Hepatic stellate cell (primary cell): ENCODE results near the gene CAPN10.

Experiments
- DNase-seq: peaks from one replicate; pipeline ENCODE4 v3.0.0; 2011; ENCODE audit warnings: low spot score

Gene CAPN10

DNA sequence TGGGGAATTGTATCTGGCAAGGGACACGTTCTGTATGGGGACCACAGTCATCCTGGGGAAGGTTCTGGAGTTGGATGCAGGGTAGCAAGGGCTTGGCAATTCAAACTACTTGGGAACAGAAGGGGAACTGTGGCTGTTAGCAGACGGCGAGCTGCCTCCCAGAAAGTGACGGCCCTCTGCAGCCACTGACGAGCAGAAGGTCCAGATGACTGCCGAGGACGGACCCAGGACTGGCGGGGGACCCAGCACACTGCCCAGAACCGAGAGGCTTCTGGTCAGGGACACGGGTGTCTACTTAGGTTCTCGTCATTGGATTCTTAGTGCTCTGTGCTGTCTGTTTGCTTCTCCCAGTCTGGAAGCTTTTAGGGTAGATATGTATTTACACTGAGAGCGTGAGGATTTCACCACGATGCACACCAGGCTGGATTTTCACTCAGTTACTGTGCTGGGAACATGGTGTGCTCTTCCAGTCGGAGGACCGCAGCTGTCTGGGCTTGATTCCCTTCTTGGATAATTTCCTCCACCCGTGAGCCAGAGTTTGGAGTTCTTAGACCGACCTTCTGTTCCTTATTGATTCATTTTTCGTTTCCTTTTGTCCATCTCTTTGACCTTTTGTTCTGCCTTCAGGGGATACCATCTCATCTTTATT, 52.1 kb downstream of the CAPN10 start:
- DNase-seq, result no peak

DNA sequence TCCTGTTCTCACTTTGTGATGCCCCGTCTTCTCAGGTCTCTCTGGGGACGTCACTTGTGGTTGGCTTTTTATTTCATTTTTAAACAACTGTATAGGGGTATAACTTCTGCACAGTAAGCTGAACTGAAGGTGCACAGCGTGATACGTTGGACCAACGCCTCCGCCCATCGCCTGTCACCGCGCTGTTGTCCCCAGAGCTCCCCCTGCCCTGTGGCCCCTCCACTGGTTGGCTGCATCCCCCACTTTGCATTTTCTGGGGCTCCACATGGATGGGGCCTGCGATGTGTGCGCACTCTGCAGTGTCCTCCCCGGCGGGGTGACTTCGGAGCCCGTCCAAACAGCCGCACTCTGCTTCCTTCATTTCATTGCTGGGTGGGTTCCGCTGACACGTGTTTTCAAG, 53.0 kb downstream of the CAPN10 start:
- no peak for DNase-seq

DNA sequence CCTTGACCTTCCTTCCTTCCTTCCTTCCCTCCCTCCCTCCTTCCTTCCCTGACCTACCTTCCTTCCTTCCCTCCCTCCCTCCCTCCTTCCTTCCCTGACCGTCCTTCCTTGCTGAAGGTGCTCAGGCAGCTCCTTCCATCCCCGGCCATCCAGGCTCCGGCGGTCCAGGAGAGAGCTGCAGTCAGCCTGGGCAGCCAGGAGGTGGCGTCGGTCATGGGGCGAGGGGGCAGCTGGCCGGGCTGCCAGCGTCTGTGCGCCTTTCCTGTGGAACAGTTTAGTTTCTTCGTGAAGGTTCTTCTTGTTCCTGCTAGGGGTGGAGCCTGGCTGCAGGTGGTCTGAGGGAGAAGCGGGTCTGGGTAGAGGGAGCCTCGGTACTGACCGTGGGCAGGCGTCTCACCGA, 54.4 kb downstream of the CAPN10 start:
- DNase-seq, result peak; percentile 64

DNA sequence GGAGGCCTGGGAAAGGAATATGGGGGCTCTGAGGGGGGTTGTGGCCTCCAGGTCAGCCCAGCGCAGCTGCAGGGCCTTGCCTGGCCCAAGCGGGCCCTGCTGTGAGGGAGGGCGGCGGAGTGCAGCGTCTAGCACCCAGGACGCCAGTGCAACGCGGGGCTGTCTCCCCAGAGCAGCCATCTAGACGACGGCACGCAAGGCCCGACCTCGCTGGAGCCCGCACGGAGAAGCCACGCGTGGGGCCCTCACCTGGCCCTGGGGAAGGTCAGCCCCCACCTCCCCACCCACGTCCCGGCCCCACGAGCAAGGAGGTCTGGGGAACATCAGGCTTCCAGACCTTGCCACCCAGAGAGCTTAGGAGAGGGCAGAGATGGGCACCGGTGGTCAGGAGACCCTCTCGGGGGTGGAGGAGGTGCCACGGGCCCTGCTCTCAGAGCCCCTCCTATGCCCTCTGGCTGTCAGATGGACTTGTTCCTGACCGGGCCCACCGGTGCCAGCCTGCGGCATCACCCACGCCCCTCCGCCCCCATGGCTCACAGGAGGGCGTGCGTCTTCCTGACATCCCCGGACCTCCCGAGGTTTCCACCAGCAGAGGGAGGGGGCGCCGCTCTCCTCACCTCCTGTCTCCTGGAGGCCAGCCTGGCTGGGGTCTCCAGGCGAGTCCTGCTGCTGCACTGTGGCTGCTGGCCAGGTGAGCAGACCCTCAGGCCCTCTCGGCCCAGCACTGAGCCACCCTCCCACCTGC, 55.7 kb downstream of the CAPN10 start:
- no peak for DNase-seq

DNA sequence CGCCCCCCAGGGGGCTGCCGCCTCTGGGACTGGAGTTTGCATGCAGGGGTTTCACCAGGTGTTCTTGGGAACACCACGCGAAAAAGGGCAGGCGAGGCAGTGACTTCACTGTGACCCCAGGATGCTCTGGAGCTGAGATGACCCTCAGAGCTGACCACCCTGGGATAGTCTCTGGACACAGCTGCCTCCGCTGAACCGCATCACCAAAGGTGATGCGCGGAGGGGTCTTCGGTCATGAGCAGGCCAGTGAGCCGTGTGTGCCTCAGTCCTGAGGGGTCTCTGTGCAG, 56.2 kb downstream of the CAPN10 start:
- DNase-seq, result no peak

DNA sequence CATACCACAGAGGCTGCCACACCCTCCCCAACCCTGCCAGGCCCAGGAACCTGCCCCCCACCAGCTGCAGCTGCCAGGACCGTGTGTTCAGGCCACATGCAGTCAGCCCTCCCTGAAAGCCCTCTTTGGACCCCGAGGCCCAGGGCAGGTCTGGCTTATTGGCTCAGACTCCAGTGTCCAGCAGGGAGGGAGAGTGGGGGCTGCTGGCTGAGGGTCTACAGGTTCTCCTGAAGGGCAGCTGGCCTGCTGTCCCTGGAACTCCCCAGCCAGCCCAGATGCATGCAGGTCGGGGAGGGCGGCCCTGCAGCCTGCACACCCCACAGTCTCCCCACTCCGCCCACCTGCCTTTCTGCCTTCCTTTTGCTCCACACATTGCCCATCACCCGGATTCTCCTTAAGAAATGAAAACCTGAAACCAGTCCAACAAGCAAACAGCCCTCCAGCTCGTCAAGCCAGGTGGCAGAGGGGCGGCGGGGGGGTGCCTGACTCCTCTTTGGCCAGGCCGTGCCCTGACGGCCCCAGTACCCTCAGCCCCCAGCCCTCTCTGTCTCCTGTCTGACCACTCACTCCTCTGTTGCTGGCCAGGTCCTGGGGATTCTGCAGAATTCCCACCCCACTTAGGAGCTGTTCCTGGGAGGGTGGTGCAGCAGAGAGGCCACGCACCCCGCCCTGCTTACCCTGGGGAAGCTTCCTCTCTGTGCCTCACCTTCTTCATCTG, 56.7 kb downstream of the CAPN10 start:
- no peak for DNase-seq

DNA sequence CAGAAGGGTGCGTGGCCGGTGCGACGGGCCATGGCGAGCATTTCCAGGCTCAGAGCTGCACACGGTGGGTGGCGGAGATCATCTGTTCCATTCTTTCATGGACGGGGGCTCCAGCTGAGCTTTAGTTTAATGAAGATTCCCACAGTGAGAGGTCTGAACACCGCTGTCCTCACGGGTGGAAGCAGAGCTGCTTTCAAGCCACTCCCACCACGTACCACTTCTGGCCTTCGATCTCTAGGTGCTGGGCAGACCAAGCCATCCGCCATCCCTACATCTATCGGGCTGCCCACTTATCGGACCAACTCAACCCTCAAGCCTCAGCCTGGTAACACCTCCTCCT, 57.2 kb downstream of the CAPN10 start:
- DNase-seq, result no peak

DNA sequence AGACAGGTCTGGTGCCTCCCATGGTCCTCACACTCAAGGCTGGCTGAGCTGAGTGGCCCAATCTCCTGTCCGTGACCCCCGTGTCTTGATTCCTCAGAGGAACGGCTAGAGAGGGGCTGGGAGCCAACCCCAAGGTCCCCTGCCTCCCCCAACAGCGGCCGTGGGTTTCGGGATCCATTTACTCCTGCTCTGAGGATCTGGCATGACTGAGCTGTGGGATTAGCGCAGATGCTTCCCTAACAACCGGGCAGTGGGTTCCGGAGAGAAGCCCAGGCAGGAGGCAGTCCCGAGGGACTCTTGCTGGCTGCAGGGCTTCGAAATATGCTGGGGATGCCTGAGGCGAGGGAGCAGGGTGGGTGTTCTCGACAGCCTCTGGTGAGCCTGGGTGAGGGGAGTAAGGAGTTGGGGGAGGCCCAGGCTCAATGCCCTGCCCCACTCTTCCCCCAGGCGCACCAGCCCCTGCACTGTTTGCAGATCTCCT, 57.7 kb downstream of the CAPN10 start:
- no peak for DNase-seq

DNA sequence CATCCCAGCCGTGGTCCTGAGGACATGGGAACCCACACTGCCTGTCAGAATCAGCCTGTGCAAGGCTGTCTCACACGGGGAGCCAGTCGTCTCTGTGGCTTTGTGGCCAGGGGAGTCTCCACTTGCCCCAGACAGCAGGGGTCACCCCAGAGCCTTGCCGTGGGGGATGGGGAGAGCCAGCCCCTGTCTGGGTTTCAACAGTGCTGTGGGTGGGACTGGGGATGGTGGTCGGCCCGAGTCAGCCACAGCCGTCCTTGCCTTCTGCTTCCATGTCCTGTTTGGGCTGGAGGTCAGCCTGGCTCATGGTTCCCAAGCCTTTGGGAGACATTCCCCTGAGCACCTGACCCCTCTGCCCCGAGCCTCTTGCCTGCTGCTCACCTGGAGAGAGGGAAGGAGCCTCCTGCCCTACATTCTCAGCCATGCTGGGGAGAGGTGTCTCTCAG, 58.3 kb downstream of the CAPN10 start:
- DNase-seq, result no peak

DNA sequence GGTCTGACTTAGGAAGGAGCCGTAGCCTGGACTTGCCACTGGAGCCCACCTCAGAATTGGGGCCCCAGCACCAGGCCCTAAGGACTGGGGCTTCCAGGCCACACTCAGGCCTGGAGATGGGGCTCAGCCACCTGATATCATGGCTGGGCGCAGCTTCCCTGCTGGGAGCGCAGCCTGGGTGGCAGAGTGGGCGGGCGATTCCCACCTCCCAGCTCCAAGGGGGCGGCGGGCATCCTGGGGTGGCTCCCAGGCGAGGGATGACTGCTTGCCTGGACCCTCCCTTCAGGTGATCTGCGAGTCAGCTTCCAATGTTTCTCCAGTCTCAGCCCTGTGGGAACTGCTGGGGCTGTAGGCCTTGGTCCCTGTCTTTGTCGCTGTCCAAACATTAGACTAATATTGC, 58.8 kb downstream of the CAPN10 start:
- DNase-seq, result no peak

DNA sequence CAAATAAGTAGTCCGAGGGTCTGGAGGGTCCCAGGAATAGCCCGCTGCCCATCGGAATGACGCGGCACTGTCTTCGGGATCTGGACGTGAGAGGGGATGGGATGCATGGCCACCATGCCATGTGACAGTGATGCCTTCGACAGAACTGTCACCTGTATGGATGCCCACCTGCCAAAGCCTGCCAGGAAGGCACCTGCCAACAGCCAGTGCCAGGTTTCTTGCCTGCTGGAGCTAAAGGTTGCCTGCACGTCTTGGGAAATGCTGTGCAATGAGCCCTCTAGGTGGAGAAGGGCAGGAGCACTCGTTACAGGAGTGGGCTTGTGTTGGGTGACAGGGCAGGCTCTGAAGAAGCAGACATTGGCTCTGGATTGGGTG, 59.3 kb downstream of the CAPN10 start:
- no peak for DNase-seq

DNA sequence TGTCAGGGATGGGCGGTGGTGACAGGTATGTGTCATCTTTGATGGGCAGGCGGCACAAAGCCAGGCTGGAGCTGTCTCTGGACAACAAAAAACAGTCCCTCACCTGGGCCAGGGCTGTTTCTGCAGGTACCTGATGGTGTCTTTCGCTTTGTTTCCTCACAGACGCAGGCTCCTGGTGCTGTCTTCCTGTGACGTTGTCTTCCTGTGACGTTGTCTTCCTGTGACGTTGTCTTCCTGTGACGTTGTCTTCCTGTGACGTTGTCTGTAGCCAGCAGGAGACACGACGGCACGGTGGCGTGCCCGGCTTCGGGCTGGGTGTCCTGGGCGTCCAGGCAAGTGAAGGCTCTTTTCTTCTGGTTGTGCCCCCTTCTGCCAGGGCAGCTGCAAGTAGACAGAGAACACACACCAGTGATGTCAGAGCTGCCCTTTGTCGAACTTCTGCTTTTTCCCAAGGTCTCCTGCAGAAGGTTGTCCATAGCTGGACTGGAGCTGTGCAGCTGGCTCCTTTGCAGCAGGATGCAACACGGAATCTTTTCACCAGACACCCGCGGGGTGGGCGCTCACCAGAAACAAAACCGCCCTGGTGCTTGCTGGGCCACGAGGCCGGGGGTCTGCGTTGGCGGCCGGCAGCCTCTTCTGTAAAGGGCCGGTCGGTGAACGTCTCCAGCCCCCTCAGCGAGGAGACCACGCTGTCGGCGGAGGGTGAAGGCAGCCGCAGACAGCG, 59.8 kb downstream of the CAPN10 start:
- no peak for DNase-seq

DNA sequence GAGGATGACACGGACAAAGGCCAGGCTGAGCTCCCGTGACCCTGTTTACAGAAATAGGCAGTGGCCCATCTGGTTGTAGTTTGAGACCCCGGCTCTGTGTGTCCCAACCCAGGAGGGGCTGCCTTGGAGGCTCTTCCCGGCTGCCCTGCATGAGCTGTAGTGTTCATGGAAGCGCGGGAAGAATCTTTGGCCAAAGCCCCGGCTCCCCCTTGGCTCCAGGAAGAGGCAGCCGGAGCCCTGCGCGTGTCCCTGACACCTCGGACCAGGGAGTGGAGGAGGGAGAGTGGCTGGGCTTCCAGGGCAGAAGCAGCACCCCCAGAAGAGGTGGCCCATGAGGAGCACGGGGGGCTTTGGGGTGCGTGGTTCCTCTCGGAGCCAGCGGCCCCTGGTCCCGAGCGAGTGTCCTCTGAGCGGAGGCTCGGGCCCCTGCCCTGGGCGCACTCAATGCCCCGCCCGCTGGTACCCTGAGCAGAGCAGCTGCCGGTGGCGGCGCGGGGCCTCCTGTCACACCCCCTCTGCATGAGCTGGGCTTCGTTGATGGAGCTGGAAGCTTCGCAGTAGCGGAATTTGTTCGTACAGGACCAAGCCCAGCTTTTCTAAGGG, 60.5 kb downstream of the CAPN10 start:
- DNase-seq, result no peak

DNA sequence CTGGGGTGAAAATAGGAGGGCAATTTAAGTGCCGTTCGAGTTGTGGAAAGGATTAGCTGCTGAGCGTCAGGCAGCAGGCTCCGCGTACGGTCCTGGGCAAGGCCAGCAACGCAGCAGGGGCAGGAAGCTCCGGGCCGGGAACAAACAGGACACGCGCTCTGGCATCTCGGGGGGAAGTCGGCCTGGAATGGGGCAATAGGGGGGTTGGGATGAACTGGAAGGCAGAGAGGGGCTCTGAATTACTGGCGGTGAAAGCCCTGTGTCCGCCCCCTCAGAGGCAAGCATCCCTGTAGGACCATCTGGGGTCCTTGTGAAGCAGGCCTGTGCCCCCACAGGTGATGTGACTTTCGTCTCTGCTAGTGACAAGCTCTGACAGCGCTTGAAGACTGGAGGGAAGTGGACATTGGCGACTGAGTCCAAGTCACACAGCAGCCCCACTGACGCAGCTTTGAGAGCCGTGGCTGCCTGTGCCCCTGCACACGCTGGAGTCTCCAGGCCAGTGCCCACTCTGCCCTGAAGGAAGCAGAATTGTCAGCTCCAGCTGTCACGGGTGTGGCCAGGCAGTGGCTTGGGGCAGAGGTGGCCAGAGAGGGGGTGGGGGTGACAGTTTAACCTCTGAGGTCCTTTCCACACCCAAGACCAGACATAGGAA, 61.1 kb downstream of the CAPN10 start:
- no peak for DNase-seq

DNA sequence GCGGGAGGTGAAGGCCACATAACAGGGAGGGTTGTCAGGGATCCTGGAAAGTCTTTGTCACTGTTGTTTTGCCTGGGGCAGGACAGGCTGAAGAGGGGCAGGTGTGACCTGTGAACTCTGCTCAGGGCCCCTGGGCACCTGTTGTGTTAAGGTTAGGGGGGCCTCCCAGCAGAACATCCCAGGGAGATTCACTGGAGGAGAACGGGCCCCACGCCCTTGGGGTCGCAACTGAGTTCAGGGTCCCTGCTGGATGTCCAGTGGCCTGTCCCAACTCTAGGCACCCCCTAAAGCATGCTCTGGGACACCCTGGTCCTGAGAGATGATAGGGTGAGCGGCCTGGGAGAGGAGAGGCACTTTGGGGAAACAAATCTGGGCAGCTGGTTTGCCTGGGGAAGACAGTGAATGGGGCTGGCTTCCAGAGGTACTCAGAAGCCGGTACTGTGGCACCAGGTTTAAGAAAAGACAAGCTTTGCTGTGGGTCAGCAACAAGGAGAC, 61.7 kb downstream of the CAPN10 start:
- DNase-seq, result no peak
